Tibial nerve (tissue), 4 donors: ENCODE results near the gene SLC45A3.

Source experiments
- CTCF ChIP-seq, 5 experiments: fragments of 200-600 bp in 3 of 5; fragments of 450-650 bp in 2 of 5; sonication (generic) in 3 of 5; IDR thresholded peaks; one replicate each; pipeline ENCODE4 v1.5.1; 2016 to 2019; ENCODE audit warnings: antibody characterized with exemption in 5 of 5, mild to moderate bottlenecking in 3 of 5, moderate library complexity in 2 of 5
- EP300 ChIP-seq, 2 donors: sonication (generic); formaldehyde crosslinking; IDR thresholded peaks; one replicate each; pipeline ENCODE4 v1.6.1; 2017; ENCODE audit warnings: antibody characterized with exemption in 2 of 2, mild to moderate bottlenecking in 1 of 2
- POLR2A ChIP-seq, 2 donors: fragments of 450-650 bp; IDR thresholded peaks; one replicate each; pipeline ENCODE4 v1.6.1; 2017; ENCODE audit warnings: antibody characterized with exemption in 2 of 2, mild to moderate bottlenecking in 2 of 2, moderate library complexity in 2 of 2

- TF ChIP-seq CTCF (IDR thresholded peaks at IDR 0.05) (no peak), POLR2A (IDR thresholded peaks at IDR 0.05) (no peak), EP300 (IDR thresholded peaks at IDR 0.05) (no peak)
Observed at GRCh38 chr1:205725514-205725913, 45.2 kb upstream of the SLC45A3 start.
